HCT116 (cell line): ENCODE measurements around the gene N4BP2. TPM values are rescaled to one million over a fixed set of nuclear protein-coding genes. Genes with fewer than 3 reads are reported as not detected.

ENCODE experiments used
- ATAC-seq: fragments of 200-7000 bp; cut with Tn5 transposase; 2 replicates; pipeline ENCODE4 v1.9.1; 2020; ENCODE audit warnings: mild to moderate bottlenecking, moderate library complexity
- BruUV-seq: library from RNA; stranded (reverse); fragments of 400-500 nt; replicated peaks from 2 replicates; lab custom pipeline; 2021; lab: Mats Ljungman, UMichigan
- CTCF ChIA-PET: fragments of 300-600 bp; sonication (Branson Sonifier 250); formaldehyde crosslinking; loops from one replicate; lab custom pipeline; 2021; ENCODE audit warnings: antibody characterized with exemption; lab: Charles Lee
- POLR2A ChIA-PET: fragments of 300-600, 350-600 bp; sonication (Branson Sonifier 250); formaldehyde crosslinking; loops from one replicate; lab custom pipeline; 2021; ENCODE audit warnings: antibody characterized with exemption; lab: Charles Lee
- RAD21 ChIA-PET, 2 experiments: fragments of 300-600 bp; sonication (Branson Sonifier 250); formaldehyde crosslinking; loops; one replicate each; lab custom pipeline; 2023; ENCODE audit warnings: low total read pairs in 2 of 2; ENCODE audit not compliant: uncharacterized antibody in 2 of 2, unreplicated experiment in 2 of 2, low non-redundant PET in 1 of 2; lab: Charles Lee
- DNase-seq: peaks from one replicate; pipeline ENCODE4 v3.0.0-alpha.2; 2010; ENCODE audit warnings: low read depth, low spot score
- H2AFZ ChIP-seq: fragments of 200-600 bp; shearing (Covaris generic), sonication (generic); 2 replicates; pipeline ENCODE4 v1.6.1; 2017; ENCODE audit warnings: low read depth, mixed run types, mixed read lengths, antibody characterized with exemption, low read length; ENCODE audit not compliant: poor library complexity, severe bottlenecking
- H3K27ac ChIP-seq: 2 replicates; pipeline ENCODE4 v1.5.1; 2012; ENCODE audit warnings: low read depth, low read length
- H3K27me3 ChIP-seq: fragments of 200-600 bp; sonication (generic); 2 replicates; pipeline ENCODE4 v1.6.1; 2016; ENCODE audit warnings: mixed run types, low read length, mixed read lengths; ENCODE audit not compliant: insufficient read depth
- H3K36me3 ChIP-seq, 2 experiments: fragments of 200-500 bp in 1 of 2; fragments of 200-600 bp in 1 of 2; sonication (Bioruptor generic) in 1 of 2; sonication (generic) in 1 of 2; 2 replicates each; pipeline versions ENCODE4 v1.5.1 to v1.6.1; 2014 to 2016; ENCODE audit warnings: low read length in 2 of 2, inconsistent platforms in 1 of 2, mixed read lengths in 1 of 2, mixed run types in 1 of 2; ENCODE audit not compliant: insufficient read depth in 2 of 2, control insufficient read depth in 1 of 2
- H3K4me1 ChIP-seq, 2 experiments: fragments of 200-600 bp in 1 of 2; sonication (generic) in 1 of 2; 2 replicates each; pipeline versions ENCODE4 v1.5.1 to v1.6.1; 2012 to 2017; ENCODE audit warnings: low read length in 2 of 2, inconsistent platforms in 1 of 2, mild to moderate bottlenecking in 1 of 2, mixed read lengths in 1 of 2, mixed run types in 1 of 2, moderate library complexity in 1 of 2; ENCODE audit not compliant: insufficient read depth in 2 of 2, control insufficient read depth in 1 of 2
- H3K4me2 ChIP-seq: fragments of 200-600 bp; sonication (generic); 2 replicates; pipeline ENCODE4 v1.6.1; 2017; ENCODE audit warnings: mixed run types, low read length, mixed read lengths
- H3K4me3 ChIP-seq, 2 experiments: fragments of 200-600 bp in 1 of 2; sonication (generic) in 1 of 2; replicated peaks in 1 of 2; 2 replicates each; pipeline ENCODE4 v1.5.1; 2011 to 2016; ENCODE audit warnings: low read length in 2 of 2, control low read depth in 1 of 2, low read depth in 1 of 2, mild to moderate bottlenecking in 1 of 2, mixed read lengths in 1 of 2, mixed run types in 1 of 2
- H3K79me2 ChIP-seq: fragments of 200-600 bp; sonication (generic); 2 replicates; pipeline ENCODE4 v1.6.1; 2017; ENCODE audit warnings: mild to moderate bottlenecking, mixed run types, low read length, moderate library complexity, mixed read lengths; ENCODE audit not compliant: insufficient read depth
- H3K9ac ChIP-seq: fragments of 200-600 bp; sonication (generic); 2 replicates; pipeline ENCODE4 v1.6.1; 2016; ENCODE audit warnings: low read length, mixed read lengths
- H3K9me2 ChIP-seq: fragments of 200-600 bp; sonication (generic), shearing (Covaris generic); 2 replicates; pipeline ENCODE4 v1.6.1; 2017; ENCODE audit warnings: mixed run types, mild to moderate bottlenecking, moderate library complexity; ENCODE audit not compliant: insufficient read depth
- H3K9me3 ChIP-seq, 2 experiments: fragments of 200-500 bp in 1 of 2; fragments of 200-600 bp in 1 of 2; sonication (Bioruptor generic) in 1 of 2; sonication (generic) in 1 of 2; 2 replicates each; pipeline ENCODE4 v1.6.1; 2014 to 2017; ENCODE audit warnings: low read length in 2 of 2, mixed read lengths in 2 of 2, inconsistent platforms in 1 of 2, low read depth in 1 of 2, mild to moderate bottlenecking in 1 of 2, mixed run types in 1 of 2, moderate library complexity in 1 of 2; ENCODE audit not compliant: control insufficient read depth in 1 of 2, insufficient read depth in 1 of 2
- H4K20me1 ChIP-seq: fragments of 200-600 bp; sonication (generic), shearing (Covaris generic); 2 replicates; pipeline ENCODE4 v1.6.1; 2017; ENCODE audit warnings: mixed run types, mild to moderate bottlenecking, moderate library complexity; ENCODE audit not compliant: insufficient read depth
- ATF3 ChIP-seq: IDR thresholded peaks from 2 replicates; pipeline ENCODE4 v1.6.1; 2012
- CEBPB ChIP-seq: IDR thresholded peaks from 2 replicates; pipeline ENCODE4 v1.6.1; 2012; ENCODE audit warnings: low read depth
- EGR1 ChIP-seq: IDR thresholded peaks from 2 replicates; pipeline ENCODE4 v1.6.1; 2012; ENCODE audit warnings: low read depth
- ELF1 ChIP-seq: IDR thresholded peaks from 2 replicates; pipeline ENCODE4 v1.6.1; 2012; ENCODE audit warnings: low read depth, borderline replicate concordance
- EZH2 ChIP-seq: fragments of 200-600 bp; sonication (generic); IDR thresholded peaks from 2 replicates; pipeline ENCODE4 v1.6.1; 2017; ENCODE audit warnings: antibody characterized with exemption, mixed run types
- EZH2phosphoT487 ChIP-seq: fragments of 200-600 bp; IDR thresholded peaks from 2 replicates; pipeline ENCODE4 v1.6.1; 2018; ENCODE audit warnings: antibody characterized with exemption, borderline replicate concordance
- FOSL1 ChIP-seq: IDR thresholded peaks from 2 replicates; pipeline ENCODE4 v1.6.1; 2012; ENCODE audit warnings: low read depth
- POLR2AphosphoS5 ChIP-seq: IDR thresholded peaks from 2 replicates; pipeline ENCODE4 v1.6.1; 2011; ENCODE audit warnings: mild to moderate bottlenecking, low read depth, low read length, moderate library complexity
- REST ChIP-seq: IDR thresholded peaks from 2 replicates; pipeline ENCODE4 v1.6.1; 2012; ENCODE audit warnings: low read depth
- SIN3A ChIP-seq: IDR thresholded peaks from 2 replicates; pipeline ENCODE4 v1.6.1; 2012; ENCODE audit warnings: low read depth
- SP1 ChIP-seq: IDR thresholded peaks from 2 replicates; pipeline ENCODE4 v1.6.1; 2012; ENCODE audit warnings: low read depth
- SRF ChIP-seq: IDR thresholded peaks from 2 replicates; pipeline ENCODE4 v1.6.1; 2012; ENCODE audit warnings: low read depth
- TCF7L2 ChIP-seq: IDR thresholded peaks from 2 replicates; pipeline ENCODE4 v1.7.0; 2011; ENCODE audit warnings: borderline replicate concordance, inconsistent platforms; ENCODE audit not compliant: insufficient read depth, insufficient read length; ENCODE audit errors: extremely low read depth
- YY1 ChIP-seq: IDR thresholded peaks from 2 replicates; pipeline ENCODE4 v1.6.1; 2011; ENCODE audit warnings: low read length, low read depth, moderate library complexity, mild to moderate bottlenecking; ENCODE audit not compliant: insufficient replicate concordance; ENCODE audit errors: extremely low read depth
- ZBTB33 ChIP-seq: IDR thresholded peaks from 2 replicates; pipeline ENCODE4 v1.6.1; 2011; ENCODE audit warnings: mild to moderate bottlenecking, low read length, moderate library complexity; ENCODE audit not compliant: insufficient replicate concordance; ENCODE audit errors: extremely low read depth
- ZNF274 ChIP-seq: fragments of 200-500 bp; sonication (Bioruptor generic); IDR thresholded peaks from 2 replicates; pipeline ENCODE4 v1.6.1; 2014; ENCODE audit warnings: mild to moderate bottlenecking, low read depth, low read length, inconsistent platforms
- intact Hi-C: fragments of 100-400 bp; cut with micrococcal nuclease; formaldehyde crosslinking; loops from 2 replicates; pipeline ENCODE4 v1.10.0; 2022
- total RNA-seq: library from RNA; stranded (reverse); gene quantifications from one replicate; pipeline ENCODE4 v1.2.1, GENCODE V29; 2021; ENCODE audit not compliant: unreplicated experiment

Gene N4BP2
- total RNA-seq, 1 experiment from 2014 or later, result 7.0 TPM

- no peaks in the 10 kb centered on the region for H3K79me2 ChIP-seq
- H3K9me2 ChIP-seq, result no peaks in the 10 kb centered on the region
- no peak overlapping the region for H3K27ac ChIP-seq
- RAD21 ChIA-PET, result no interaction called here
- no peak overlapping the region for H2AFZ ChIP-seq
- H3K4me3 ChIP-seq, result no peak overlapping the region
- peaks cover 0 to 6% of the 10 kb centered on the region in 2 experiments; a peak in 2 of 4 replicates for H3K4me1 ChIP-seq
- no peak overlapping the region for H3K9ac ChIP-seq
- ATAC-seq (no peak), DNase-seq (no peak)
- H3K9me3 ChIP-seq, result no peaks in the 10 kb centered on the region
- H3K27me3 ChIP-seq, result no peaks in the 10 kb centered on the region
- POLR2A ChIA-PET, result no interaction called here
- CTCF ChIA-PET, result no interaction called here
- H3K4me2 ChIP-seq, result no peak overlapping the region
- no peaks in the 10 kb centered on the region for H4K20me1 ChIP-seq
- TF ChIP-seq ATF3 (no peak), YY1 (no peak), TCF7L2 (no peak), EGR1 (no peak), REST (no peak), SIN3A (no peak), EZH2 (no peak), ZNF274 (no peak), SRF (no peak), POLR2AphosphoS5 (no peak), FOSL1 (no peak), SP1 (no peak), CEBPB (no peak), ZBTB33 (no peak), EZH2phosphoT487 (no peak), ELF1 (no peak)
- BruUV-seq, result no TSS peak
- H3K36me3 ChIP-seq, result no peaks in the 10 kb centered on the region
- intact Hi-C loops, result no loop called here
Measured at GRCh38 chr4:40132816-40133215, 76.2 kb downstream of the N4BP2 start.
